GM12891 (cell line): Measurements from ENCODE around the gene SIPA1L3.

Source experiments
- DNase-seq: peaks from one replicate; pipeline ENCODE4 v3.0.0; 2011; ENCODE audit warnings: low spot score; ENCODE audit not compliant: insufficient read length
- FAIRE-seq: peaks from 2 replicates; lab custom pipeline; 2011; peaks lifted over from hg19 to GRCh38; lab: Jason Lieb, UNC
- PAX5 ChIP-seq: IDR thresholded peaks from 2 replicates; pipeline ENCODE4 v1.6.1; 2011; ENCODE audit warnings: low read length, moderate library complexity, mild to moderate bottlenecking; ENCODE audit not compliant: insufficient read depth, severe bottlenecking
- POLR2A ChIP-seq: IDR thresholded peaks from 2 replicates; pipeline ENCODE4 v1.6.1; 2011; ENCODE audit warnings: low read depth, low read length, control low read depth
- POLR2AphosphoS5 ChIP-seq: IDR thresholded peaks from 2 replicates; pipeline ENCODE4 v1.6.1; 2011; ENCODE audit warnings: low read depth, low read length, control low read depth
- POU2F2 ChIP-seq: IDR thresholded peaks from 2 replicates; pipeline ENCODE4 v1.6.1; 2011; ENCODE audit warnings: low read depth, mild to moderate bottlenecking, control low read depth, low read length, moderate library complexity
- SPI1 ChIP-seq: IDR thresholded peaks from 2 replicates; pipeline ENCODE4 v1.6.1; 2011; ENCODE audit warnings: low read depth, low read length, control low read depth
- TAF1 ChIP-seq: IDR thresholded peaks from 2 replicates; pipeline ENCODE4 v1.6.1; 2011; ENCODE audit warnings: low read depth, low read length, control low read depth

SIPA1L3 gene

DNA sequence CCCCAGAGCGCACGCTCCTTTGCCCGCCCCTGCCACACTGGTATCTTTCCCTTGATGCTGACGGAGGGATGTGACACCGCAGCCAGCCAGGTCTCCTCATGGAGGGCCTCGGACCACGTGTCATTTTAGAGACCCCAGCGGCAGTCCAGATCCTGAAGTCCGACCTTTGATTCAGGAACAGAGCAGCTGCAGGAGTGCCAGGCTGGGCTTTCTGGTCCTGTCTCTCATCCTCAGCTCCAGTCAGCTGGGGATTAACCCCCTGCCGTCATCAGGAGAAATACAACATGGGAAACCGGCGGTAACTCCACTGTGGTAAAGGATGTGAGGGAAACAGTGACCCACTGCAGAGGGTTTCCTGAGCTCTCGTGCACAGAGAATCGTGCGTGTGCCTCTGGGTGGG lies 140.6 kb downstream of the SIPA1L3 start:
- DNase-seq (no peak), FAIRE-seq (no peak)
- TF ChIP-seq POLR2A = no peak

DNA sequence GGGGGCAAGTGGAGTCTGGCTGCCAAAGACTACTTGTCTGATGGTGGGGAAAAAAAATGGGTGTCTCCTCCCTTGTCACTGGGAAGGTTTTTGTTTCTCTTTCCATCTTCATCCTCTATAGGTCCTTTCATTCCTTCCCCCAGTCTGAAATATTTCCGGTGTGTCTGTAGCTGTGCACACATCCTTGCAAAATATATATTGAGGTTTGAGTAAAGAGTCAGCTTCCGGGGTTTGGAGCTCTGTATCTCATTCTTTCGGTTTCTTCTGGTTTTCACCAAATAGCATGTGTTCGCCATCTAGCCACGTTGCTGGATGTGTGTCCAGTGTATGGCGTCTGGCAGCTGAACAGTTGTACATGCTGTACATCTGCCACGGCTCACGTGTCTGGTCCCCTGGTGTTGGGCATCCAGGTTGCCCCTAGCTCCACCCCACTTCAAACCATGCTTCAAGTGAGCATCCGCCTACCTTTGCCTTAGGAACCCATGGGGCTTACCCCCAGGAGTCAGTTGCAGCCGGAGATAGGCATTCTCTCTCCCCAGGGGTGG lies 142.2 kb downstream of the SIPA1L3 start:
- DNase-seq = peak; percentile 51
- peak; percentile 99 for FAIRE-seq
- TF ChIP-seq SPI1 = no peak
- no peak for TF ChIP-seq POU2F2
- TF ChIP-seq POLR2AphosphoS5 = peak; percentile 77
- no peak; the same call in 1 of the 2 replicates for TF ChIP-seq TAF1
- TF ChIP-seq PAX5 = no peak
- TF ChIP-seq POLR2A = peak; percentile 61

DNA sequence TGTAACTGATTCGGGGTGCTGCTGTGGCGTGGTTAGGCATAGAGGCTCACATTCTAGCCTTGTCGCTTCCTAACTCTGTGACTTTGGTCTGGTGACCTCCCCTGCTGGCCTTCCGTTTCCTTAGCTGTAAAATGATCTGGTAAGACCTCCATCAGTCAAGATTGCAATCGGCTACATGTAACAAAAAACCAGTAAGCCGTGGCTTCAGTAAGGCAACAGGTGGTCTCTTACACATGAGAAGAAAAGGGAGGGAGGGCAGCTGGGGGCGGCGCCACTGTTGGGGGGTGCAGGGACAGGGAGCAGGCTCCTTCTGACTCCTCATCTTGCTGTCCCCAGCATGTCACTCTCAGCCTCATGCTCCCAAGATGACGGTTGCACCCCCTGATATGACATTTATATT lies 148.0 kb downstream of the SIPA1L3 start:
- TF ChIP-seq POLR2A (no peak), TAF1 (no peak), PAX5 (no peak)
- no peak for FAIRE-seq
- DNase-seq = no peak

DNA sequence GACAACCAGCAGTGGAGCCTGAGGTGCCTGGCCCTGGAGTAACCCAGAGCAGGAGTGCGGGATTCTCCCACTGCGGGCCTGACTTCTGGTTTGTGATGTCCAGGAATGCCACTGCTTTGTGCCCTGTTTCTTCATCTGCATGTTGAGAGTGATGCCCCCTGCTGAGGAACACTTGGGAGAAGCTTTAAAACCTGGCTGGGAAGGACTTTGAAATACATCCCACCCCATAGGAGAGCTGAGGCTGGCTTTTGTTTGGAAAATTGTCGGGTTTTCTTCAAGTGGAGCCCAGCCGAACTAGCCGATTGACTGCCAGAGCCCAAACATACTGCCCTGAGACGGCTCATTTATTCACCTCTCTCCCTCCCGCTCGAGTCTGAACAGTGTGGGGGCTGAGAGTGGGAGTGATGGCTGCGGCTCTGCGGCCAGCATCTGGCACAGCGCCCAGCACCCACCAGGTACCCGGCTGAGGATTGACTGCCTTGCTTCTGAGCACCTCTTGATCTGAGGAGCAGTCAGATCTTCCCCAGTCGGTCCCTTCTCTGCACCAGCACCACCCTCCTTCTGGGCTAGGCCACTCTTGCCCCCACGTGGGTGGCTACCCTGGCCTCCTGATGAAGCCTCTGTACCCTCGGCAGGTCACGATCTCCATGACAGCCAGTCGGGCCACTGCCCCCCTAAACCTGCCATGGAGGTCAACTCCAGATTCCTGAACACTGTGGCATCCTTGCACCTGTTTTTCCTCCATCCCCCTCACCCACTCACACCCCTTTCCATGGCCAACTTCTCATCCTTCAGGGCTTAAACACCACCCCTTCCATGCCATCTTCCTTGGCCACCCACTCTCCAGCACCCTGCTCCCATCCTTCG lies 148.9 kb downstream of the SIPA1L3 start:
- FAIRE-seq (no peak), DNase-seq (no peak)
- TF ChIP-seq POU2F2 = no peak
- TF ChIP-seq PAX5 = no peak
- no peak for TF ChIP-seq POLR2A
- TF ChIP-seq TAF1 = no peak
- TF ChIP-seq SPI1 = no peak
- no peak for TF ChIP-seq POLR2AphosphoS5

DNA sequence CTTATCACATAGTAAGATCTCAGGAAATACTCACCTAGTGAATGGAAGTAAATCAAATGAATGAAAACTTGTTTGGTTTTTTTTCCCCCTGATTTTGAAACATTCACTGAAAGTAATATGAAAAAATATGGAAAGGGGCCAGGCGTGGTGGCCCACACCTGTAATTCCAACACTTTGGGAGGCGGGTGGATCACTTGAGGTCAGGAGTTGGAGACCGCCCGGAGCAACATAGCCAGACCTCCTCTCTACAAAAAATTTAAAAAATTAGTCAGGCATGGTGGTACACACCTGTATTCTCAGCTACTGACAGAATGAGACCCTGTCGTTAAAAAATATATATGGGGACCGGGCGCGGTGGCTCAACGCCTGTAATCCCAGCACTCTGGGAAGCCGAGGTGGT lies 149.6 kb downstream of the SIPA1L3 start:
- FAIRE-seq (no peak), DNase-seq (no peak)
- TF ChIP-seq POLR2AphosphoS5 (no peak), POU2F2 (no peak), POLR2A (no peak), TAF1 (no peak), PAX5 (no peak), SPI1 (no peak)

DNA sequence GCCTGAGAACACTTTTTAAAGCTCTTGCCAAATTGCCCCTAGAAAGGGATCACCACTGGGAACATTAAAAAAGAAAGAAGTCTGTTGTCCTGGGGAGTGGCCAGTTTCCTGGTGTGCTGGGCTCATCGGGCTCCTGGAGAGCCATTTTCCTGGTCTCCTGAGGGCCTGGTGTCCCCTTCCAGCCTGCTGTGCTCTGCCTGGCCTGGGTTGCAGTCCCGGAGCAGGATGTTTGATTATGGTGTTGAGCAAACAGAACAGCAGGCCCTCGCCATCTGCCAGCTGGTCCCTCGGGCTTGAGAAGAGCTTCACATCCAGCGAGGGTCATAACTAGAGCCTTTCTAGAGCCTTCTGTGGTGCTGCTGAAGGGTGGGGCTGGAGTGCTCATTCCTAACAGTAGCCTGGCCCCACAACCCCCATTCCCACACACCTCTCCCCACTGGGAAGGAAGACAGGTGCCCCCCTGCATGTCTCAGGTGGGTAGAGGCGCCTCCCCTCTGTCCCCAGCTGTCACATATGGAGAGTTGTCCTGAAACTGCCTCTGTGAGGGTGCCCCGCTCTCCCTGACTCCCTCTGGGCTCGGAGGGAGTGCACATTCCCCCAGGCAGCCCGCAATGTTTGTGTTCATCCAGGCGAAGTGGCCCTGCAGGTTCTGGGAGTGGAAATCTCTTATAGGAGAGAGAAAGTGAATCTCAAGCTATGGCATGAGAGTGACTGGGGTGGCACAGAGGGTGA lies 151.1 kb downstream of the SIPA1L3 start:
- DNase-seq = no peak
- no peak for FAIRE-seq
- TF ChIP-seq PAX5 = no peak
- TF ChIP-seq POLR2AphosphoS5 = no peak
- TF ChIP-seq POU2F2 = no peak
- TF ChIP-seq SPI1 = no peak

DNA sequence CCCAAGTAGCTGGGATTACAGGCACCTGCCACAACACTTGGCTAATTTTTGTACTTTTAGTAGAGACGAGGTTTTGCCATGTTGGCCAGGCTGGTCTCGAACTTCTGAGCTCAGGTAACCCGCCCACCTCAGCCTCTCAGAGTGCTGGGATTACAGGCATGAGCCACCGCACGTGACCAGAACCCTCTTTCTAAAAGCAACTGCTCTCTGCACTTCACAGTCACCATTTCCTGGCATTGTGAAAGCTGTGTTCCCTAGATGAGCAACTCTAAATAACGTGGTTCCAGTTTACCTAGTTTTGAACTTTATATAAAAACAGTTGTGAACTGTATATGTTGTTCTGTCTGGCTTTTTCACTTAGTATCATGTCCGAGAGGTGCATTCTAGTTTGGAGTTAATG lies 152.9 kb downstream of the SIPA1L3 start:
- DNase-seq (no peak), FAIRE-seq (peak; percentile 43)
- TF ChIP-seq POU2F2 (no peak), POLR2A (no peak), SPI1 (no peak), TAF1 (no peak), PAX5 (no peak), POLR2AphosphoS5 (no peak)

DNA sequence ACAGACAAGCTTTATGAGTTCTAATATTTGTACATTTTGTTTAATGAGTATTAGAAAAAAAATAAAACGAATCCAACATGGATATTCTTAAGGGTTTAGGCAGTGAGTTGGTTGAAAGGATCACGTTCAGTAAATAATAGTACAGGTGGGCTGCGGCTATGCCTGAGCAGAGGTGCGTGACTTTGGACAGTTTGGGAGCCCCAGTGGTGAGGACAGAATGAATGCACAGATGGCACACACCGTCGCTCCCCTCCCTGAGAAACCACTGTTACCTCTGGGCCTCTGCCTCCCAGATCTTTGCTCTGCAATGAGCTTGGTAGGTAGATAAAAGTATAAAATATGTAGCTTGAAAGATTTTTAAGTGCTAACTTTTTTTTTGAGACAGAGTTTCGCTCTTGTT lies 153.3 kb downstream of the SIPA1L3 start:
- TF ChIP-seq POLR2A (no peak), POU2F2 (no peak), TAF1 (no peak), SPI1 (no peak), PAX5 (no peak), POLR2AphosphoS5 (no peak)
- FAIRE-seq = peak; percentile 54
- DNase-seq = no peak

DNA sequence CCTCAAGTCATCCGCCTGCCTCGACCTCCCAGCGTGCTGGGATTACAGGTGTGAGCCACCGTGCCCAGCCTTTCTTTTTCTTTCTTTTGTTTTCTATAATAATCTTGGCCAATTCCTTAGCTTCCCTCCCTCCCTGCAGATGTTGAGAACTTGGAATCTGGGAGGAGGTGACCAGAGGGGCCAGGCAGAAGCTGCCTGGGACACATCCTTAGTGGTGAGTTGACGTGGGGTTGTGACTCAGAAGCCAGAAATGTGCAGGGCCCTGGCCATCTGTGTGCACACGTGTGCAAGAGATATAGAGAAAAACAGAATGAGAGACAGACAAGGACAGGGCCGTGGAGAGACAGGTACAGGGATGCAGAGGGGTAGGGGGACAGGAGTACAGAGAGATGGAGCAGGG lies 154.3 kb downstream of the SIPA1L3 start:
- TF ChIP-seq POLR2AphosphoS5 (no peak), PAX5 (no peak), SPI1 (no peak), TAF1 (no peak), POLR2A (no peak), POU2F2 (no peak)
- no peak for DNase-seq
- no peak for FAIRE-seq

DNA sequence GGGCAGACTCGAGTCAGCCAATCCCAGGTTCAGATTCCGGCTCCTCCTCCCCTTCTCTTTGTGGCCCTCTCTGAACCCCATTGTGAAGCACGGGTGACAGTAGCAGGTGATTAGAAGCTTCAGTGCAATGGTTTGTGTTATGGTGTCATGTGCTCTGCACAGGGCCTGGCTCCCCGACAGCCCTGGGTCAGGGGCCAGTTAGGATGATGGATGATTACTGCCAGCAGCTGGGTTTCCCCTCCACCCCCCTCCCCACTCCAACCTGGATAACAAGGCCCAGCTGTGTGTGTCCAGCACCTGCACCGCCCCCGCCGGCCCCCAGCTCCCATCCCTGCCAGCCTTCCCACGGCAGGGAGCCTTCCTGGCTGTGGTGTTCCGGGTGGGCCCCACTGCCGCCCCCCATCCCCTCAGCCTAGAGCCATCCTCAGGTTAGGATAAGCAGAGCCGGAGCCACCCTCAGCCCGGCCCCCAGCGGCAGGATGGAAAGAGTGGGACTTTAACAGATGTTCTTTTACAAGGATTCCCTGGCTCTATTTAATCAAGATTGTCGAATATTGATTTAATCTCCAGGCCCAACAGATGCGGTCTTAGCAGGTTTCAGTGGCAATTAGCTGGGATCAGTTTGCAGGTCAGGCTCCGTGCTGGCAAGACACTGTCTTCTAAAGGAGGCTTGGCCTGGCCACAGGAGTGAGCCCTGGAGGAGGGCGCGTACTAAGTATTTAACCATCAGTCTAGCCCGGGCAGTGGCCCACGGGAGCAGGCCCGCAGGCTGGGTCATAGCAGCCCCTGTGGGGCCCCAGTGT lies 156.2 kb downstream of the SIPA1L3 start:
- DNase-seq (no peak), FAIRE-seq (no peak)
- TF ChIP-seq POLR2A = no peak
- TF ChIP-seq SPI1 = no peak
- TF ChIP-seq POLR2AphosphoS5 = no peak
- TF ChIP-seq POU2F2 = no peak
- TF ChIP-seq PAX5 = no peak
- TF ChIP-seq TAF1 = no peak
